Suprapubic skin (tissue), 4 donors: Measurements from ENCODE around the gene DDX4. TPM values are rescaled to one million over a fixed set of nuclear protein-coding genes. Genes with fewer than 3 reads are reported as not detected.
"Not testable (repeated sequence)": the region's sequence is repeated elsewhere in the genome, so short reads cannot be mapped to it uniquely, and the experiment has no call there.

Experiments used
- DNase-seq, 2 donors: peaks; one replicate each; pipeline ENCODE4 v3.0.0-alpha.2; 2019; ENCODE audit warnings: low spot score in 2 of 2
- H3K27ac ChIP-seq: fragments of 200-600 bp; sonication (generic); one replicate; pipeline ENCODE4 v1.5.1; 2019
- H3K27me3 ChIP-seq: fragments of 200-600 bp; sonication (generic); one replicate; pipeline ENCODE4 v1.5.1; 2019
- H3K36me3 ChIP-seq: fragments of 200-600 bp; sonication (generic); one replicate; pipeline ENCODE4 v1.5.1; 2019
- H3K4me1 ChIP-seq: fragments of 200-600 bp; sonication (generic); one replicate; pipeline ENCODE4 v1.5.1; 2019
- H3K4me3 ChIP-seq: fragments of 200-600 bp; sonication (generic); one replicate; pipeline ENCODE4 v1.5.1; 2019; ENCODE audit warnings: mild to moderate bottlenecking
- H3K9me3 ChIP-seq: fragments of 200-600 bp; sonication (generic); one replicate; pipeline ENCODE4 v1.5.1; 2019
- CTCF ChIP-seq, 2 donors: fragments of 200-600 bp in 1 of 2; fragments of 450-650 bp in 1 of 2; sonication (generic) in 1 of 2; IDR thresholded peaks; one replicate each; pipeline ENCODE4 v1.5.1; 2016 to 2019; ENCODE audit warnings: antibody characterized with exemption in 2 of 2, mild to moderate bottlenecking in 1 of 2, moderate library complexity in 1 of 2
- EP300 ChIP-seq: sonication (generic); formaldehyde crosslinking; IDR thresholded peaks from one replicate; pipeline ENCODE4 v1.6.1; 2017; ENCODE audit warnings: antibody characterized with exemption
- POLR2A ChIP-seq, 2 donors: fragments of 450-650 bp; IDR thresholded peaks; one replicate each; pipeline ENCODE4 v1.6.1; 2017; ENCODE audit warnings: antibody characterized with exemption in 2 of 2, mild to moderate bottlenecking in 2 of 2, moderate library complexity in 2 of 2
- POLR2AphosphoS5 ChIP-seq, 3 donors: sonication (generic); formaldehyde crosslinking; IDR thresholded peaks; one replicate each; pipeline ENCODE4 v1.6.1; 2017; ENCODE audit warnings: antibody characterized with exemption in 3 of 3
- WGBS: methylation state at CpG from one replicate; pipeline ENCODE4 v1.1.5; 2018; 5-methylcytosine and 5-hydroxymethylcytosine counted together
- total RNA-seq, 4 donors: library from RNA; depleted of rRNA; stranded (reverse); fragments of >200 nt; gene quantifications; one replicate each; pipeline ENCODE4 v1.1.0, GENCODE V29; 2016

DDX4 gene
- total RNA-seq, result not detected

DNA sequence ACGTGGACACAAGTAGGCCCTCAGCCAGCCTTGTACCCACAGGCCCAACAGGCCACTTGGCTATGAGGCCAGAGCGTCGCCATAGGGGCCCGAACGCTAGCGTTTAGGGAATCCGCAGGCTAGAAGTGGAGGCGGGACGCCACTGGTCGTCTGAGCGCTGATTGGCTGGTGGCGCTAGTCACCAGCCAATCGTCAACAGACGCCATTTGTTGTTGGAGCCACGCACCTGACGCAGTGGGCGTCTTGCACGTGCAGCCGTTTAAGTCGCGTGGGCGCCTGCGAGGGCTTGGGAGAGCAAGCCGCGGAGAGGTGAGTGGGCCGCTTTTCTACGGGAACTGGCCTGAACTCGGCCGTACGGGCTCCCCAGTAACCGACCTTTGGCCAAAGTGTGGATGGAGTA lies at the start of gene DDX4:
Gene DDX4, plus strand, starts transcription at position 269 of the 400 bp plus-strand sequence. CDS start 903 bp downstream, outside the sequence.
- Histone ChIP-seq H3K9me3 (no peaks in the 10 kb centered on the region), H3K4me3 (no peak within 1 kb of the TSS), H3K4me1 (no peaks in the 10 kb centered on the region), H3K27ac (no peak within 1 kb of the TSS), H3K36me3 (no peaks in the 10 kb centered on the region), H3K27me3 (no peaks in the 10 kb centered on the region)
- 94% methylated on average over 31 of the region's 31 CpGs for WGBS
- DNase-seq, result no peak
- TF ChIP-seq POLR2AphosphoS5 (IDR thresholded peaks at IDR 0.05), result no peak
- TF ChIP-seq CTCF (IDR thresholded peaks at IDR 0.05), result no peak
- TF ChIP-seq EP300, result no peak

- Histone ChIP-seq H3K36me3 (no peaks in the 10 kb centered on the region), H3K27me3 (no peaks in the 10 kb centered on the region), H3K27ac (peak overlapping the region; percentile 22), H3K4me1 (peaks cover 16% of the 10 kb centered on the region), H3K4me3 (no peak overlapping the region), H3K9me3 (no peaks in the 10 kb centered on the region)
- TF ChIP-seq CTCF (IDR thresholded peaks at IDR 0.05) (peak; percentile 55 to 69), POLR2A (IDR thresholded peaks at IDR 0.05) (no peak), EP300 (no peak), POLR2AphosphoS5 (IDR thresholded peaks at IDR 0.05) (no peak)
- DNase-seq, result no peak
- 50% methylated on average over 2 of the region's 2 CpGs for WGBS
Measured at GRCh38 chr5:55691265-55692105, 46.4 kb upstream of the DDX4 start.

DNA sequence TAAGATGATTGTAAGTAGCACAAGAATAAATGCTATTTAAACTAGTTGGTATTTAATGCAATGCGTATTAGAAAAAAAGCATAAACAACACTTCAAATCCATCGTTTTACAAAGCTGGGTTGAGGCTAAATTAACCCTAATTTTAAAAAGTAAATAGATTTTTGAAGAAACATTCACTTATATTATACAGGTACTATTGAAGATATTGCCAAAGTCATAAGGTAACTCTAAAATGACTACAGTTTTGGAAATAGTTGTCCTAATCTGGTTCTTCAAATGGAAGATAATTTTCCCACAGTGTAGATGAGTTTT lies 45.8 kb upstream of the DDX4 start:
- Histone ChIP-seq H3K9me3 (no peaks in the 10 kb centered on the region), H3K4me1 (peaks cover 16% of the 10 kb centered on the region), H3K27ac (no peak overlapping the region), H3K4me3 (no peak overlapping the region), H3K36me3 (peaks cover 3% of the 10 kb centered on the region), H3K27me3 (no peaks in the 10 kb centered on the region)
- 83% methylated on average over 2 of the region's 2 CpGs for WGBS
- TF ChIP-seq CTCF (IDR thresholded peaks at IDR 0.05) (no peak), POLR2A (IDR thresholded peaks at IDR 0.05) (no peak), EP300 (no peak), POLR2AphosphoS5 (IDR thresholded peaks at IDR 0.05) (no peak)
- no peak for DNase-seq

- TF ChIP-seq POLR2A (IDR thresholded peaks at IDR 0.05) (no peak), EP300 (no peak), CTCF (IDR thresholded peaks at IDR 0.05) (no peak), POLR2AphosphoS5 (IDR thresholded peaks at IDR 0.05) (no peak)
- no peaks in the 10 kb centered on the region for H3K9me3 ChIP-seq
- no peak overlapping the region for H3K4me3 ChIP-seq
- no peak overlapping the region for H3K27ac ChIP-seq
- H3K4me1 ChIP-seq, result peaks cover 16% of the 10 kb centered on the region
- peaks cover 3% of the 10 kb centered on the region for H3K36me3 ChIP-seq
- H3K27me3 ChIP-seq, result no peaks in the 10 kb centered on the region
- WGBS, result 73% methylated on average over 1 of the region's 1 CpG
- DNase-seq, result no peak
Measured at GRCh38 chr5:55692509-55692908, 45.4 kb upstream of the DDX4 start.

DNA sequence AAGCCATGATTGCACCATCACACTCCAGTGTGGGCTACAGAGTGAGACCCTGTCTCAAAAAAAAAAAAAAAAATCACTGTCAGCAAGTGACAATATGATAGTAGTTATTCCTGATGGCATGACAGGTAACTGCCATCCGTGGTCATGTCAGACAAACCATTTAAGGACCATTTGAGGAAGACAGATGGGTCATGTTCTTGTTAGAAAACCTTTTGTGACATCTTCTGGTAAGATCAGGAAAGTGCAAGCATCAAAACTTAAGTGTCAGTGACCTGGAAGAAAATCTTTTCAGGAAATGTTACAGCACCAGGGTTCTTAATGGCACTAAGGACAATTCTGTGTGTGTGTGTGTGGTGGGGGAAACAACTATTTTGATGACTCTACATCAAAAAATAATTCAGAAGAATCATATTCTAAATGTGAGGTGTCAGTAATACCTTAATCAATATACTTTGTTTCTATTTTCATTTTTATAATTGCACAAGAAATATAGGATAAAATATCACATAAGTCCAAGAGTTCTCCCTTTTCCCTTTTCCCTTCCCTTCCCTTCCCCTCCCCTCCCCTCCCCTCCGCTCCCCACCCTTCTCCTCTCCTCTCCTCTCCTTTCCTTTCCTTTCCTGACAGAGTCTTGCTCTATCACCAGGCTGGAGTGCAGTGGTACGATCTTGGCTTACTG lies 43.6 kb upstream of the DDX4 start:
- 72% methylated on average over 3 of the region's 3 CpGs for WGBS
- no peak for DNase-seq

GRCh38 chr5:55696704-55697103 lies 41.2 kb upstream of the DDX4 start:
- H3K4me1 ChIP-seq, DNase-seq, H3K27ac ChIP-seq, H3K27me3 ChIP-seq, H3K36me3 ChIP-seq, H3K9me3 ChIP-seq, H3K4me3 ChIP-seq: not testable (repeated sequence)
- WGBS, result no CpG with 5 or more reads among the region's 31 CpGs

More for the DNA sequence above, 43.6 kb upstream of the DDX4 start:
- Histone ChIP-seq H3K9me3 (no peaks in the 10 kb centered on the region), H3K36me3 (peaks cover 3% of the 10 kb centered on the region), H3K4me3 (no peak overlapping the region), H3K4me1 (peaks cover 16% of the 10 kb centered on the region), H3K27me3 (no peaks in the 10 kb centered on the region), H3K27ac (no peak overlapping the region)
- peak in 1 of 2 donors; percentile 37 for TF ChIP-seq CTCF (IDR thresholded peaks at IDR 0.05)
- TF ChIP-seq EP300, result no peak
